SK-N-DZ (cell line): ENCODE measurements around the gene PRKCH.
"Not testable (repeated sequence)": the region's sequence is repeated elsewhere in the genome, so short reads cannot be mapped to it uniquely, and the experiment has no call there.

Experiments used
- DNase-seq: peaks from one replicate; pipeline ENCODE4 v3.0.0-alpha.2; 2015; ENCODE audit warnings: low spot score

The PRKCH gene

DNA sequence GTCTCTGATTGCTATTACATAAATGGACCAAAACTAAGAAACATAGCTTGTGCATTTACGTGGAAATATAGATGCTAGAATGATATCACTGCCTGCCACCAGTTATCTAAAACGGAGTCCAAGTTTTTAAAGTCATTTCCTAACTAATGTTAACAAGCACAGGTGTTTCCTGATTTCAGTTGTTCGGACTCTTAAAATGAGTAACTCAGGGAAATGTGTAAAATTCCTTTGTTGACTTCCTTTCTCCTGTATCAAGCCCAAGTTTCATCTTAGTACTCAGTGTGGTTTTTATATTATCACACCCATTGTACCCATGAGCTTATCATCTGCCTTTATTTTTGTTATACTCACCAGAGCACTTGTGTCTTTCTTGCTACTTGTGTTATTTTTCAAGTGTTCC lies 13.2 kb upstream of the PRKCH start:
- DNase-seq: no peak

DNA sequence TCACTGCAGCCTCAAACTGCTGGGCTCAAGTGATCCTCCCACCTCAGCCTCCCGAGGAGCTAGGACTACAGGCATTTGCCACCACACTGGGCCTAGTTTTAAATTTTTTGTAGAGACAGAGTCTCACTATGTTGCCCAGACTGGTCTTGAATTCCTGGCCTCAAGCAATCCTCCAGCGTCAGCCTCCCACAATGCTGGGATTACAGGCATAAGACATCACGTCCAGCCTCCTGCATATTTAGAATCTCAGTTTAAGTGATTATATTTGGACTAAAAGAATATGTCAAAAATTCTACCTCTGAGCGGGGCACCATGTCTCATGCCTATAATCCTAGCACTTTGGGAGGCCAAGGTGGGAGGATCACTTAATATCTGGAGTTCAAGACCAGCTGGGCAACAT lies 12.7 kb upstream of the PRKCH start:
- DNase-seq: not testable (repeated sequence)

DNA sequence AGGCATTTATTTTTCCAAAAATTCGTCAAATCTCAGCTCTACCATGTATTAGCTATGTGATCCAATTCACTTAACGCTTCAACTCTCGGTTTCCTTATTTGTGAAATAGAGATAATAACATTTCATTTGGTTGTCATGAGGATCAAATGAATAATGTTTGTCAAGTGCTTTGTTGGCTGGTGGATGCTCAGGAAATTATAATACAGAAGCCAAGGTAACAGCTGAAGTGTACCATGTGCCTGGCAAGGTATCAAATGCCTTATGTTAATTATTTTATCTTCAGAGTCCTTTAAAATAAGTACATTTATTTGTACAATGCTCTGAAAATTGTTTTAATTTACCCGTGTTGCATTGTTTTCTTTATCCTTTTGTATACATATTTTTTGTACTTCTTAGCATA lies 6.1 kb upstream of the PRKCH start:
- DNase-seq: no peak

DNA sequence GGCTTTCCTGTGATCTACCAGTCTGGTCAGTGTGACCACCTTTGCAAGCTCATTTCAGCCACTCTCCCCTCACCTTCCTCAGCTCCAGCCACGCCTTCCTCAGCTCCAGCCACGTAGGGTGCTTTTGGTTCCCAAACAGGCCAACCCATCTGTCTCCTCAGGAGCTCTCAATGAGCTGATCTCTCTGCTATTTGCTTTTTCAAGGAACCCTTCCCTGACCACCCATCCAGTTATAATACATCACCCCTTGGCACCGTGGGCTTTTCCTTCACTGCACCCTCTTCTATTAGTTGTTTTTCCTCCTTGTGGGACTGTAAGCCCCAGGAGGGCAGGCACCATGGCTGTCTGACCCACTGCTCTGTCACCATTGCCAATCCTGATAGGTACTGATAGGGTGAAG lies 2.3 kb upstream of the PRKCH start:
- DNase-seq: no peak

DNA sequence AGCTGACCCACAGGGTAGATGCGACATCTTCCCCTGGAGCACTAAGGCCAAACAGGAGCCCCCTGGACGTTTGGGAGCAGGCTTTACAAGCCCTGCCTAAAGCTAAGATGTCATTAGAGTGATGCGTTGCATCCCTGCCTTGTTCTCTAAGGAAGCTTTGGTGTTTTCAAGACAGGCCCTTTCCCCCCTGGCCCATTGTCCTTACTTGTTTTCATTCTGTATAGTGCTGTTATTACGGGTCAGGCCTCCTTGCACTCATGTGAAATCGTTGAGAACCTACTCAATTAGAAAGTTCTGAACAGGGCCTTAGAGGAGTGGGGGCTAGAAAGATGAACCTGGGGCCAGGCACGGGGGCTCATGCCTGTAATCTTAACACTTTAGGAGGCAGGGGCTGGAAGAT lies 1.7 kb upstream of the PRKCH start:
- no peak for DNase-seq

DNA sequence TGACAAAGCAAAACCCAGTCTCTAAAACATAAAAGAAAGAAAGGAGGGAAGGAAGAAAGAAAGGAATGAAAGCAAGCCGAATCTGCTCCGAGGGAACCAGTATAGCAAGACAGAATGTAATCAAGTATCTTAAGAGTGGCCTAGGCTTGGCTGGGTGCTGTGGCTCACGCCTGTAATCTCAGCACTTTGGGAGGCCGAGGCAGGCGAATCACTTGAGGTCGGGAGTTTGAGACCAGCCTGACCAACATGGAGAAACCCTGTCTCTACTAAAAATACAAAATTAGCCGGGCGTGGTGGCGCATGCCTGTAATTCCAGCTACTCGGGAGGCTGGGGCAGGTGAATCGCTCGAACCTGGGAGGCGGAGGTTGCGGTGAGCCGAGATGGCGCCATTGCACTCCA lies 1.2 kb upstream of the PRKCH start:
- DNase-seq: not testable (repeated sequence)

DNA sequence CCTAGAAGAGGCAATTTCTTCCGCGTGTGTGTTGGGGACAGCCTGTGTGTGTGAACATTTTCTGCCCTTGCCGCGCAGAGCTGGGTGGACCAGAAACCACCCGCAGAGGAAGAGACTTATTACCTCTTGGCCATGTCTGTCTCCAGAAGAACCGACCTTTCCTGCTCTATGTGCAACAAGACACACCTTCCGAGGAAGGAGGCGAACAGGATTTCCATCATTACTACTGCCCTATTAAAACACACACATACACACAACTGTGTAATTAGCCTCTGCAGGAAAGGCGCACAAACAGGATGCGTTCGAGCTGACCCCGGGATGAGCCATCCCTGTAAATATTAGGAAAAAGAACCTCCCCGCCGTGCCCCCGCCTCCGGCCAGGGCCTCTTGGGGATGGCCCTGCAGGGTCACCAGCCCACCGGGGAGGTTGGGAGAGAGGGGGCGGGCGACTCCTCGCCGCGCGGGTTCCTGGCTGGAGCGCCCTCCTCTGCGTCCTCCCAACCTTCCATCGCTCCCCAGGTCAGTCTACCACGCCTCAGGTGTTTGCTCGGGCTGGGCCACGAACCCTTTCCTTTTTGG lies 484 bp upstream of the PRKCH start:
- no peak for DNase-seq

DNA sequence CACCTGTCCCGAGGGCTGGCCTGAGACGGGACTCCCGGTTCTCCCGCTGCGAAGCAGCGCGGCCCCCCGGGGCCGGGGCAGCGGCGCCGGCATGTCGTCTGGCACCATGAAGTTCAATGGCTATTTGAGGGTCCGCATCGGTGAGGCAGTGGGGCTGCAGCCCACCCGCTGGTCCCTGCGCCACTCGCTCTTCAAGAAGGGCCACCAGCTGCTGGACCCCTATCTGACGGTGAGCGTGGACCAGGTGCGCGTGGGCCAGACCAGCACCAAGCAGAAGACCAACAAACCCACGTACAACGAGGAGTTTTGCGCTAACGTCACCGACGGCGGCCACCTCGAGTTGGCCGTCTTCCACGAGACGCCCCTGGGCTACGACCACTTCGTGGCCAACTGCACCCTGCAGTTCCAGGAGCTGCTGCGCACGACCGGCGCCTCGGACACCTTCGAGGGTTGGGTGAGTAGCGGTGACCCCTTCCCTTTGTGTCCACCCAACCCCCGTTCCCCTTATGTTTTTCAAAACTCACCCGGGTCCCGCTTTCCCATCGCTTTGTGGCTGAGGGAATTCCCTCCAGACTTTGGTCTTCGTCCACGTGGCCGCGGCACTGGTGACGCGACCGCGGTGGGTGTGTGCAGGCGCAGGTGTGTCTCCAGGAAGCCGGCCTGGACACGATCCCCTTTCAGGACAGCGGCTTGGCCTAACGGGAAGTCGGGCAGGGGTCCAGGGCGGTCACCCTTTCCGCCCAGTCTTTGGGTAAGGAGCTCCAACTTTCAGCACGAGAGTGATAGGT lies 826 bp downstream of the PRKCH start:
- no peak for DNase-seq

DNA sequence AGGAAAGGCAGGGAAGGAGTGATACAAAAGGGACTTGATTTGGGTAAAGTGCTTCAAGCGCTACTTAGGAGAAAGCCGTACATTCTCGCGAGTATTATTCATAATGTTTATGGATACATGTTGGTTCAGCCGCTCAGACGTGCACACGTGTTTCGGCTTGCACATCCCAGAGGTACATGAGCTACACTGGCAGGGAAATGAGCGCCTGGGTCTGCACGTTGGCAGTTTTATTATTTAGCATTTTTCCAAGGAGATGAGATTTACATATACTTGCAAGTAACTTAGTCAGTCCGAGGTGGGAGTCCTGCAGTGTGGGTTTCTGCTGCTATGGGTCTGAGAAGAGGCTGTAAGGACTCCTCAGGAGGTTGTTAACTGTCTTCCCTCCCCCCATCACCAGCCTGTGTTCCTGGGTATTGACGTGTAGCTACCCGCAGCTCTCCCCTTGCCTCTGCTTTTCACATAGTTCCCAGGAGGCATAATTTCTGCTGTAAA lies 1.5 kb downstream of the PRKCH start:
- no peak for DNase-seq

DNA sequence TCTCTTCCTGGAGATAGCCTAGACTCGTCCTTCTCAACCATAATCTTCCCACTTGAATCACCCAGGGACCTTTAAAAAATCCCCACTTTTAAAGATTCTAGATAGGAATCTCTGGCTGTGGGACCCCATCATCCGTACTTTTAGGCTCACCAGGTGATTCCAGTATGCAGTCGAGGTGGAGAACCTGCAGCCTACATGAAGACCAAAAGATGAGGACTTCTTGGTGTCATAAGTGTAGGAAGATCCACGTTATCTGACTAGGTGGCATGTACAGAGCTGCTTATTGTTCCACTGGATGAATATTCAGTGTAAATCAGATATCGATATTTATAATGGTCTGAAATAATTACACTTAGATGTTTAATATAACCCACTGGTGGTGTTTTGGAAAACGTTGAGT lies 2.6 kb downstream of the PRKCH start:
- DNase-seq: no peak

DNA sequence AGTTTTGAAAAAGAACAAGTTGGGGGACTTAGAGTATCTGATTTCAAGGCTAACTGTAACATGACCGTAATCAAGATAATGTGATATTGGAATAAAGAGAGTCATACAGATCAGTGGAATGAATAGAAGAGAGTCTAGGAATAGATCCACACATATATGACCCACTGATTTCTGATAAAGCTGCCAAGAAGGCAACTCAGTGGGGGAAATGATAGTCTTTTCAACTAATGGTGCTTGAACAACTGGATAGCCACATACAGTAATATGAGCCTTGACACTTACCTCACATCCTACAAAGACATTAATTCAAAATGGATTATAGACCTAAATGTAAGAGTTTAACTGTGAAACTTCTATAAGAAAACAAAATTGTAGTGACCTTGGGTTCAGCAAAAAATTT lies 3.8 kb downstream of the PRKCH start:
- DNase-seq: no peak

DNA sequence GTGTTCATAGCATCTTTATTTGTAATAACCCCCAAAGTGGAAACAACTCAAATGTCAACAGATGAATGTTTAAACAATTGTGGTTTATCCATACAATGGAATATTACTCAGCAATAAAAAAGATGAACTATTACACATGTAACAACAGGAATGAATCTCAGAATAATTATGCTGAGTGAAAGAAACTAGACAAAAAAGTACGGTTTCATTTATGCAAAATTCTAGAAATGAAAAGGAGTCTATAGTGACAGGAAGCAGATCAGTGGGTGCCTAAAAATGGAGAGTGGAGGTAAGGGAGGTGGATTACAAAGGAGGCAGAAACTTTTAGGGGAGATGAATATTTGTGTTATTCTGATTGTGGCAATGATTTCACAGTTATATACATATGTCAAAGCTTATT lies 4.8 kb downstream of the PRKCH start:
- no peak for DNase-seq

DNA sequence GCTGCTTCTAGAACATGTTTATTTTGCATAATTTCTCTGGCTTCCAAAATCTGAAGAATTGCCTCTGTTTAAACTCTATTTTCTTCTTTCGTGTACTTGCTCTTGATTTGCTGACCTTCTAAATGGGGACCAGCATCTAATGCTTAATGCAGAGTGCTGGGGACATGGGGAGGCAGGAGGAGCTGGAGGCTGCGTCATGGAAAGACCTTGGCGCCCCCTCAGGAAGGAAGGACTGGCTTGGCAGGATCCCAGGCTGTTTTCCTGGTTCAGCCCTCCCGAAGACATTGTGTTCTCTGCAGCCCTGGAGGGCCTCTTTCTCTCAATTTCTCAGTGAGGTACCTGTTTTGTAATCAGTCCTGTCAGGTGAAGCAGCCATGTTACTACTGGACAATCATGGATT lies 5.5 kb downstream of the PRKCH start:
- DNase-seq: no peak

DNA sequence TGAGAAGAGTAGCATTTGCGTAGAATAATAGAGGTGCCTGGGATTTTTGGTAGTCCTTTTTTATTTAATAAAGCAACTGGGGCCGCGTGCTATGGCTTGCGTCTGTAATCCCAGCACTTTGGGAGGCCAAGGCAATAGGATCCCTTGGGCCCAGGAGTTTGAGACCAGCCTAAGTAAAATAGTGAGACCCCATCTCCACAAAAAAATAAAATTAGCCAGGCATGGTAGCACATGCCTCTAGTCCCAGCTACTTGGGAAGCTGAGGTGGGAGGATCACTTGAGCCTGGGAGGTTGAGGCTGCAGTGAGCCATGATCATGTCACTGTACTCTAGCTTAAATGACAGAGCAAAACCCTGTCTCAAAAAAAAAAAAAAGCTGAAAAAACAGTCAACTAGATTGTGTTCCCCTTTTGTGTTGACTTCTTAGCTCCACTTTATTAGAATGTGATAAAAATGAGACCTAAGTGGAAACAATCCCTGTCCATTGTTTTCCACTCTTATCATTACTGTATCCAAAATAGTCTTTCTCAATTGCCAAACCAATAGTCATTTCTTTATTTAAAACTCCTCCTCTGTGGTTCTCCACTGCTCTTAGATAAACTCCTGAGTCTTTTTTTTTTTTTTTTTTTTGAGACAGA lies 7.4 kb downstream of the PRKCH start:
- DNase-seq: no peak

DNA sequence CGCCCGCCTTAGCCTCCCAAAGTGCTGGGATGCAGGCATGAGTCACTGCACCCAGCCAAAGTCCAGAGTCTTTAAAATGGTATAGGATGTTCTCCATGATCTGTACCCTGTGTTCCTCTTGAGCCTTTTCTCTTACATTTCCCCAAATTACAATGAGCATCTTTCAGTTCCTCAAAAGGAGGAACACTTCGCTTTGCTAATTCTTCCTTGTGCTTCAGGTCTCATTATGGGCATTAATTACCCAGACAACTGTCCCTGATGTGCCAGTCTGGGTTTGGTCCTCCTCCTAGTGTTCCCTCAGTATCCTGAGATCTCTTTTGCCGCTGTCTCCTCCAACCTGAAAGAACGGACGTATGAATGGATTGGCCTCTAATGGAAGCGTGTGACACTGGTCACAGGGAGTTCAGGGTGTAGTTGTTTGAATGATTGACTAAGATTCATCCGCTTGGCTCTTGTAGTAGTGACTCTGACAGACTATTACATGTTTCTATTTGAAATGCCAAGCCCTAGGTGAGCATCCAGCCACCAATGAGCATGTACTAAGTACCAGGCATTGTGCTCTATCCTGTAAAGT lies 8.2 kb downstream of the PRKCH start:
- DNase-seq: no peak

DNA sequence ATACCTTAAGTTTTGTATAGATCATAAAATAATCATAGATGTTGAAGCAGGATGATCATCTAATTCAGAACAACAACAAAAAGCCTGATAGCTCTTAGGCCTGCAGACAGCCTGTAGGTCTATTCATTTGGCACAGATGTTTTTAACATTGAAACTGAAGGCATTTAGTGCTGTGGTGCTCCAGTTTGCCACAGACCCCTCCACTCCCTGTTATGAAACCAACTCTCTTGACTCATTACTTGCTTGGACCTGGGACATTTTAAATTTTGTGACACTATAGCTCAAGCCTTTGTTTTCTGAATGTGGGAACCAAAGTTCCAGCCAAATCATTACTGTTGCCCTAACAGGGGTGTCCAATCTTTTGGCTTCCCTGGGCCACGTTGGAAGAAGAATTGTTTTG lies 9.1 kb downstream of the PRKCH start:
- no peak for DNase-seq

DNA sequence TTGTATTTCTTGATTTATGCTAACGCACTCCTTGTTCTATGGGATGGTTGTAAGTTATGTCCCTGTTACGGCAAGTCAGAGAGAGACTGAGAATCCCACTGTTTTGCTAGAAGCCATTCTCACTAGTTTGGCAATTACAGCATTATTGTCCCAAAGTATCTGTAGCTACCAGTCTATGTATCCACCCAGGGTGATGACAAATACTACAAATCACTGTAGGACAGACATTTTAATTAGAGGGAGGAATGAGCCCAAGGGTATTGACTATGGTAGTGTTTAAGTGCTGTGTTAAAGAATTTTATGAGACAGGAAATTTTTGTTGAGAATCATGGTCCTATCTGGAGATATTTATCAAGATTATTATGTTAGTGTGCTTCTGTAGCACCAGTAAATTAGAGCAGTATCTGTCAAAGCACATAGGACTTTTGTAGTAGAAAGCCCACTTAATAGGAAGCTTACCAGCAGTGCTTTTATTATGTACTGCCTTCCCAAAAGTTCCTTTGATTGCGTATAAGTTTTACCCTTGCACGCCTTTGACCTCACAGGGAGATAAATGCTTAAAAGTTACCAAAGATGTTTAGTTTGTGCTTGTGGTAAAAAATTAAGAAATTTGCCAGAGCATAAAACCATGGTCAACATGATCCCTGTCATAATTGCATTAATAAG lies 10.7 kb downstream of the PRKCH start:
- no peak for DNase-seq

DNA sequence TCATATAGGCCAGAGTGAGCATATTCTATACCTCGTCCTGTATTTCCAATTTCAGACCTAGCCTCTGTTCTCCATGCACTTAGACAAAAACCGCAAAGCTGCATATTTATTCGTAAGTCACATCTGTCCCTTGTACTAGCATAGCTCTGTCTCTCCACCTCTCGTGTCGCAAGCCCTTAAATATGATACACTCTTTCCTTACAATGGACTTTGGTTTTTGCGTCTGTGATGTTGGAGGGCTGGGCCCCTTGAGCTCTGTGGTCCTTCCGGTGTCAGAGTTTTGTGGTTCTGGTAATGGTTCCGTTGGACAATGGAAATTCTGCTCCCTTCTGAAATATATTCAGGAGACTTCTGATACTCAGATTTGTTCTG lies 11.3 kb downstream of the PRKCH start:
- DNase-seq: no peak

DNA sequence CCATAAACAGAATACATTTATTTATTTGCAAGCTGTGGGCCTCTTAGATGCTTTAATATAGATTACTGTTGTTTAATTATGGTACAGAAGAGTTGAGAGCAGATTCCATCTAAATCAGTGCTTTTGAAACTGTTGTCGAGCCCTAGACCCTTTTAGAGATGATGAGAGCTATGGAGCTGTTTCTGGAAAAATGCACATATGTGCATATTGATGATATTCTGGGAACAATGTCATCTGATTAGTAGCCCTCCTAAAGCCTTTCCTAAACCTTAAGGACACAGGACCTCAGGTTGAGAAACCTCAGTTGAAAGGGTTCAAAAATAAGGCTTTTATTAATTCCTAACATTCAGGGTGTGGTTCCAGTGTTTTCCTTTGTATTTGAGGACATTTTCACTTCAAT lies 11.7 kb downstream of the PRKCH start:
- no peak for DNase-seq

DNA sequence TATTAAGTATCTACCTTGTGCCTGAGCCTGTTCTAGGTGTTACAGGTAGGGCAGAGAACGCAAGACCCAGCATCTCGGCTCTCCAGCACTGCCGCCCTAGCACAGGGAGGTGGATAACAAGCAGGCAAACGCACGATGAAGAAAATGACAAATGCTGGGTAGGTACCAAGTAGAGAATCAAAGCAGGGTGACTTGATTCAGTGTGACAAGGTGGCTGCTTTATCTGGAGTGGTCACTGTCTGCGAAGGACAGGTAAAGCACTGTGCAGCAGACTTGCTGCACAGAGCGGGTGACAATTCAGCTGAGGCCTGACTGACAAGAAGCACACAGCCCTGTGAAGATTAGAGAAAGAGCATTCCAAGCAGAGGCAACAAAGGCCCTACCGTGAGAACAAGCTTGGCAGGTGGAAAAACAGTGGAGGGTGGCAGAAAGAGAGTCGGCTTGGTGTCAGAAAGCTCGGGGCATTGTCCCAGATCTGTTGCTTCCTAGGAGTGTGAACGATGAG lies 12.9 kb downstream of the PRKCH start:
- DNase-seq: no peak

DNA sequence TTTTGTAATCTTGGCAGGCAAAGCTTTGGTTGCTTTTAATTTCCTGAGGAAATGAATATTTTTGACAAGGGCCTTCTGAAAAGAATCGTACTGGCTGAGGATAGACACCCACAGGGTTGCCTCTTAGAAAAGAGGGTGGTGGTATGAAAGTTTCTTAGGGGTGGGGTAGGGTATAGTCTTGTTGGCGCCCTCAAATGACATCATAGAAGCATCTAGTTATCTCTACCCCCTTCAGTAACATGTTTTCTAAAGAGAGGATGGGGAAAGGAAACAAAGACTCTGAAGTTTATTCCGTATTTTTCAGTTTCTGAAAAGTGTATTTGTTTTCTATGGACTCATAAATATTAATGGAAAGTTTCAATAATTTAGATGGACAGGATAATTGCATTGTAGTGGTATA lies 13.7 kb downstream of the PRKCH start:
- DNase-seq: no peak

DNA sequence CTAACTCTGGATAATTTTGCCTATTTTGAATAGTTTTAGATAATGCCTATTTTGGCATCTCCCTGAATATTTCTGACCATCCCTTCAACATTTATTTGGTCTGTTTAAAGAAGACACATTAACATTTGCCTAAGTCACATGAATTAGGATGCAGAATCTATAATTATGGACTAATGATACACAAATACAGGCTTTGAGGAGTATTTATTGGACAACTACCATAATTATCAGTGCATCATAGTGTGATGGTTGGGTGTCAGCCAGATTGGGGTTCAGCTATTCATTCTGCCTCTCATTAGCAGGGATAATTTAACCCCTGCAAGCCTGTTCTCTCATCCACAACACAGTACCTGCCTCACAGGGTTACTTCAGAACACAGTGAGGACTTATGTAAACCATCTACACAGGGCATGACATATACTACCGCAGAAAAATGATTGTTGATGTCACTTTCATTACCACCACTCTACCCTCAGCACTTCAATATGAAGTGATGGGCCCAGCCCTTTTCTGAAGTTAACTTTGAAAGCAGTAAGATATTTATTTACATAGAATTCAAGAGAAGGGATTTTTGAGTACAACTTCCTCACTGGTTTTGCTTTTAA lies 14.4 kb downstream of the PRKCH start:
- no peak for DNase-seq
